ENCODE measurements around the gene GNAL. TPM values are rescaled to one million over a fixed set of nuclear protein-coding genes. Genes with fewer than 3 reads are reported as not detected.

The GNAL gene
- total RNA-seq, 1 experiment from 2014 or later: 0.44 TPM

DNA sequence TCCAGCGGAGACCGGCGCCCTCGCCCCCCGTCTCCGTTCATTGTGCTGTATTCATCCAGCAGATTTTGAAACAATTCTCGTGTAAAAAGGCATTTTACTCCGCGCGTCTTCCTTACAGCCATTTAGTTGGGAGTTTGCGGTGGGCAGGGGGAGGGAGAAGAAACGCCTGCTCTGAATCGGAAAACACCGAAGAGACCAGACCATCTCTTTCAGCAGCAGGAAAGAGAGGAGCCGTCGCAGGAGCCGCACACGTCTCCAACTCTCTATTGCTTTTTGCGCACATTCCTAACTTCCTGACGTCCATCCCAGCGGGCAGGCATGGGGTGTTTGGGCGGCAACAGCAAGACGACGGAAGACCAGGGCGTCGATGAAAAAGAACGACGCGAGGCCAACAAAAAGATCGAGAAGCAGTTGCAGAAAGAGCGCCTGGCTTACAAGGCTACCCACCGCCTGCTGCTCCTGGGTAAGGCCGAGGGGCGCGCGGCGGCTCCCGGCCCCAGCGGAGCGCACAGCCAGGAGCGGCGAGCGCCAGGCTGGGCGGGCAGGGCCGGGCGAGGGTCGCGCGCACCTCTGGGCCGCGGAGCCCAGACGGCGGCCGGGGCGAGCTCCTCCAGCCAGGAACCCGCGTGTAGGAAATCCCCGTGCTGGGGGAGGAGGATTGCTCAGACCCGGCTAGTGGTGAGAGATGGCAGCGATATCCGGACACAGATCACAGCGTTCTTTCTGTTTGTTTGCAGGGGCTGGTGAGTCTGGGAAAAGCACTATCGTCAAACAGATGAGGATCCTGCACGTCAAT lies 63.2 kb downstream of the GNAL start:
- H3K27ac ChIP-seq (ENCODE audit: low read length): no peak overlapping the region
- TF ChIP-seq SIN3A (IDR thresholded peaks at IDR 0.05; ENCODE audit: borderline replicate concordance, insufficient read depth, low read depth, low read length) (no peak), TCF7L2 (IDR thresholded peaks at IDR 0.05; ENCODE audit: low read depth, low read length) (no peak), POLR2AphosphoS5 (IDR thresholded peaks at IDR 0.05; ENCODE audit: low read depth, low read length) (no peak)
- TF ChIP-seq, protein P1, sequence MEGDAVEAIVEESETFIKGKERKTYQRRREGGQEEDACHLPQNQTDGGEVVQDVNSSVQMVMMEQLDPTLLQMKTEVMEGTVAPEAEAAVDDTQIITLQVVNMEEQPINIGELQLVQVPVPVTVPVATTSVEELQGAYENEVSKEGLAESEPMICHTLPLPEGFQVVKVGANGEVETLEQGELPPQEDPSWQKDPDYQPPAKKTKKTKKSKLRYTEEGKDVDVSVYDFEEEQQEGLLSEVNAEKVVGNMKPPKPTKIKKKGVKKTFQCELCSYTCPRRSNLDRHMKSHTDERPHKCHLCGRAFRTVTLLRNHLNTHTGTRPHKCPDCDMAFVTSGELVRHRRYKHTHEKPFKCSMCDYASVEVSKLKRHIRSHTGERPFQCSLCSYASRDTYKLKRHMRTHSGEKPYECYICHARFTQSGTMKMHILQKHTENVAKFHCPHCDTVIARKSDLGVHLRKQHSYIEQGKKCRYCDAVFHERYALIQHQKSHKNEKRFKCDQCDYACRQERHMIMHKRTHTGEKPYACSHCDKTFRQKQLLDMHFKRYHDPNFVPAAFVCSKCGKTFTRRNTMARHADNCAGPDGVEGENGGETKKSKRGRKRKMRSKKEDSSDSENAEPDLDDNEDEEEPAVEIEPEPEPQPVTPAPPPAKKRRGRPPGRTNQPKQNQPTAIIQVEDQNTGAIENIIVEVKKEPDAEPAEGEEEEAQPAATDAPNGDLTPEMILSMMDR (IDR thresholded peaks at IDR 0.05): no peak
- TF ChIP-seq, protein P2, sequence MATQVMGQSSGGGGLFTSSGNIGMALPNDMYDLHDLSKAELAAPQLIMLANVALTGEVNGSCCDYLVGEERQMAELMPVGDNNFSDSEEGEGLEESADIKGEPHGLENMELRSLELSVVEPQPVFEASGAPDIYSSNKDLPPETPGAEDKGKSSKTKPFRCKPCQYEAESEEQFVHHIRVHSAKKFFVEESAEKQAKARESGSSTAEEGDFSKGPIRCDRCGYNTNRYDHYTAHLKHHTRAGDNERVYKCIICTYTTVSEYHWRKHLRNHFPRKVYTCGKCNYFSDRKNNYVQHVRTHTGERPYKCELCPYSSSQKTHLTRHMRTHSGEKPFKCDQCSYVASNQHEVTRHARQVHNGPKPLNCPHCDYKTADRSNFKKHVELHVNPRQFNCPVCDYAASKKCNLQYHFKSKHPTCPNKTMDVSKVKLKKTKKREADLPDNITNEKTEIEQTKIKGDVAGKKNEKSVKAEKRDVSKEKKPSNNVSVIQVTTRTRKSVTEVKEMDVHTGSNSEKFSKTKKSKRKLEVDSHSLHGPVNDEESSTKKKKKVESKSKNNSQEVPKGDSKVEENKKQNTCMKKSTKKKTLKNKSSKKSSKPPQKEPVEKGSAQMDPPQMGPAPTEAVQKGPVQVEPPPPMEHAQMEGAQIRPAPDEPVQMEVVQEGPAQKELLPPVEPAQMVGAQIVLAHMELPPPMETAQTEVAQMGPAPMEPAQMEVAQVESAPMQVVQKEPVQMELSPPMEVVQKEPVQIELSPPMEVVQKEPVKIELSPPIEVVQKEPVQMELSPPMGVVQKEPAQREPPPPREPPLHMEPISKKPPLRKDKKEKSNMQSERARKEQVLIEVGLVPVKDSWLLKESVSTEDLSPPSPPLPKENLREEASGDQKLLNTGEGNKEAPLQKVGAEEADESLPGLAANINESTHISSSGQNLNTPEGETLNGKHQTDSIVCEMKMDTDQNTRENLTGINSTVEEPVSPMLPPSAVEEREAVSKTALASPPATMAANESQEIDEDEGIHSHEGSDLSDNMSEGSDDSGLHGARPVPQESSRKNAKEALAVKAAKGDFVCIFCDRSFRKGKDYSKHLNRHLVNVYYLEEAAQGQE (IDR thresholded peaks at IDR 0.05; ENCODE audit: insufficient read depth in 1 of 2, low read depth in 2 of 2, low read length in 1 of 2): no peak
- intact Hi-C loops (cut with micrococcal nuclease; ENCODE audit: unreplicated experiment) (no loop called here), in situ Hi-C loops (cut with HindIII; ENCODE audit: low pct_unique_long_range_greater_than_20kb, low sequenced_read_pairs) (no loop called here)
- no peak for DNase-seq (ENCODE audit: low read depth, low spot score)
- ATAC-seq: no peak
- H3K9me3 ChIP-seq (ENCODE audit: control insufficient read depth, insufficient read depth, low read depth, low read length): no peaks in the 10 kb centered on the region
- ChIA-PET CTCF (no interaction called here), POLR2A (no interaction called here)
- H3K4me3 ChIP-seq (ENCODE audit: low read depth in 2 of 2, low read length in 2 of 2): no peak overlapping the region
- no TSS peak for BruUV-seq (replicated peaks)
- no peaks in the 10 kb centered on the region for H3K4me1 ChIP-seq (ENCODE audit: control insufficient read depth, insufficient read depth, low read length)
- H3K27me3 ChIP-seq (ENCODE audit: control insufficient read depth, insufficient read depth, low read length): 0 out of 2 replicates have a peak, but pooled peaks cover 4% of the 10 kb centered on the region
- H3K36me3 ChIP-seq (ENCODE audit: control insufficient read depth, insufficient read depth, low read length): no peaks in the 10 kb centered on the region

DNA sequence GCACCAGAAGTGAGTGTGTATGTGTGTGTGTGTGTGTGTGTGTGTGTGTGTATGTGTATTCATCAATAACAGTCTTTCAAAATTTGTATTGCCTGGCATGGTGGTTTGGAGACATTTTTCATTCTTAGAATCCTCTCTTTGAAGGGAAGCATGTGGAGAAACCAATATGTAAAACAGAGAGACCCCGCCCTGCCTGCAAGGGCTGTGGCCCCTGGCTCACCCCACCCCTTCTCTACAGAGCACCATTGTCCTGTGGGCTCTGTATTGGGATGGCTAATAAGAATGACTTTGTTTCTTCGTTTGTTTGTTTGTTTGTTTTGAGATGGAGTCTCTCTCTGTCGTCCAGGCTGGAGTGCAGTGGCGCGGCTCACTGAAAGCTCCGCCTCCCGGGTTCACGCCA lies 65.9 kb downstream of the GNAL start:
- 0 out of 2 replicates have a peak, but pooled peaks cover 4% of the 10 kb centered on the region for H3K27me3 ChIP-seq (ENCODE audit: control insufficient read depth, insufficient read depth, low read length)
- in situ Hi-C loops (cut with HindIII; ENCODE audit: low pct_unique_long_range_greater_than_20kb, low sequenced_read_pairs) (no loop called here), intact Hi-C loops (cut with micrococcal nuclease; ENCODE audit: unreplicated experiment) (no loop called here)
- H3K4me3 ChIP-seq (ENCODE audit: low read depth in 2 of 2, low read length in 2 of 2): no peak overlapping the region
- CTCF ChIA-PET: no interaction called here
- no peaks in the 10 kb centered on the region for H3K36me3 ChIP-seq (ENCODE audit: control insufficient read depth, insufficient read depth, low read length)
- POLR2A ChIA-PET: no interaction called here
- ATAC-seq: no peak
- no peak overlapping the region for H3K27ac ChIP-seq (ENCODE audit: low read length)
- H3K4me1 ChIP-seq (ENCODE audit: control insufficient read depth, insufficient read depth, low read length): no peaks in the 10 kb centered on the region
- DNase-seq (ENCODE audit: low read depth, low spot score): no peak
- H3K9me3 ChIP-seq (ENCODE audit: control insufficient read depth, insufficient read depth, low read depth, low read length): no peaks in the 10 kb centered on the region
- TF ChIP-seq TCF7L2 (IDR thresholded peaks at IDR 0.05; ENCODE audit: low read depth, low read length): no peak
- no peak for TF ChIP-seq SIN3A (IDR thresholded peaks at IDR 0.05; ENCODE audit: borderline replicate concordance, insufficient read depth, low read depth, low read length)
- TF ChIP-seq, protein P1 (IDR thresholded peaks at IDR 0.05): no peak
- TF ChIP-seq, protein P2 (IDR thresholded peaks at IDR 0.05; ENCODE audit: insufficient read depth in 1 of 2, low read depth in 2 of 2, low read length in 1 of 2): no peak
- TF ChIP-seq POLR2AphosphoS5 (IDR thresholded peaks at IDR 0.05; ENCODE audit: low read depth, low read length): no peak
- no TSS peak for BruUV-seq (replicated peaks)

All from Panc1 (cell line).